ENCODE data around the gene DENND1A.

Gene DENND1A

DNA sequence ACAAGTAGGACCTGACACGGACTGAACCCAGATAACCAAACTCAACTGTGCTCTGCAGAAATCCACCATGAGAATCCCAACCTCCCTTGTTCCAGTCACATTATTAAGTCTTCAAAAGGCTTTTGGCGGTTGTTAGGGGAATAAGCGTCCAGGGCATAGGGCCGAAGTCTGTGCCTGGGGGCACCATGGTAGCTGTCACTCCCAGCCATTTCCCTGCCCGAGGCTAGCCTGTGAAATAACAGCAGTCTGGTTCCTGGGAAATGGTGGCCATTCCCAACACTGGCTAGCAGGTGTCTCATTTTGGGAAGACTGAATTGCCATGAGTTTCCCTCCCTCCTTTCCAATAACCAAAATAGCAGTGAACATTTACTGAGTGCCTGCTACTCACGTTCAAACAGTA lies 451.8 kb downstream of the DENND1A start:
- DNase-seq: no peak

DNA sequence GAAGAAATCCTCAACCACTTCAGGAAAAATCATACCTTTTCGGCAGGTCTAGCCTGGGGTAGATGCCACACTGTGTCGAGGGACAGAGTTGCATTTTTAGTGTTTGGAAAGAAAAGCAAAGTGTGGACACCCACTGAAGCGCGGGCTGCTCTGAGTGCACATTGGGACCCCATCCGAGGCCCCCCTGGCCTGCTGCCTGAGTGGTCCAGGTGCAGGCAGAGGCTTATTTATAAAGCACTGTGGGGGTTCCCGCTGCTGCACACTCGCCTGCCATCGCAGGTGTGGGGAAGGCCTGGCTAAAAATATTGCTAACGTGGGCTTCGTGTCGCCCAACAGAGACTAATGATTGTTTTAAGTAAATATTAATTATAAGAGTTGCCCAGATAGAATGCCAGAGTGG lies 454.5 kb downstream of the DENND1A start:
- no peak for DNase-seq

DNA sequence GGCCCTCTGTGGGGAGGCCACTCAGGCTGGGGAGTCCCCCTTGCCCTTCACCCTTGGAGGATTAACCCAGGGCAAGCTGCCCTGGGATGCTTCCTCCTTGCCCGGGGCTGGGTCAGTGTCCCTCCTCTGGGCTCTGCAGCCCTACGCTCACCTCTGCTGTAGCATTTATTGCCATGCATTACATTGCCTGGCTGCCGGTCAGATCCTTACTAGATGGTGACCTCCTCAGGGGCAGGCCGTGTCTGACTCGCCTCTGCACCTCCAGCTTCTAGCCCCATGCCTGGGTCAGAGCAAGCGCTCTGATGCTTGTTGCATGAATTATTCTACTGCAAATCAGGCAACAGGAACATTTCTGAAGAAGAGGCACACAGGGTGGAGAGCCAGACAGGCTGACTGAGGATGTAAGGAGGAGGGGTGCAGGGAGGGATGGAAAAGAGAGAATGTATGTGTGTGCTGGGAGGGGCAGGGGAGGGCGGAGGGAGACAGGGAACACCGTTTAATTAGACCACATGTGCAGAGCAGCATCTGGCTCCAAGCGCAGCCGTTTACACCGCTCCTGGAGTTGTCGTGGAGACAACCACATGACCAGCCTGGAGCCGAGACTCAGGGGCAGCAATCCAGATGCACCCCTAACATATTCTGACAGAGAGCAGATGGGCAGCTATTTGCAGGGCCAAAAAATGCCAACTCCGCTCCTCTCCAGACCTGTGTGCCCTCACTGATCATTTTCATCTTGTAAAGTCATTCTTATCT lies 456.9 kb downstream of the DENND1A start:
- DNase-seq: peak; percentile 53

DNA sequence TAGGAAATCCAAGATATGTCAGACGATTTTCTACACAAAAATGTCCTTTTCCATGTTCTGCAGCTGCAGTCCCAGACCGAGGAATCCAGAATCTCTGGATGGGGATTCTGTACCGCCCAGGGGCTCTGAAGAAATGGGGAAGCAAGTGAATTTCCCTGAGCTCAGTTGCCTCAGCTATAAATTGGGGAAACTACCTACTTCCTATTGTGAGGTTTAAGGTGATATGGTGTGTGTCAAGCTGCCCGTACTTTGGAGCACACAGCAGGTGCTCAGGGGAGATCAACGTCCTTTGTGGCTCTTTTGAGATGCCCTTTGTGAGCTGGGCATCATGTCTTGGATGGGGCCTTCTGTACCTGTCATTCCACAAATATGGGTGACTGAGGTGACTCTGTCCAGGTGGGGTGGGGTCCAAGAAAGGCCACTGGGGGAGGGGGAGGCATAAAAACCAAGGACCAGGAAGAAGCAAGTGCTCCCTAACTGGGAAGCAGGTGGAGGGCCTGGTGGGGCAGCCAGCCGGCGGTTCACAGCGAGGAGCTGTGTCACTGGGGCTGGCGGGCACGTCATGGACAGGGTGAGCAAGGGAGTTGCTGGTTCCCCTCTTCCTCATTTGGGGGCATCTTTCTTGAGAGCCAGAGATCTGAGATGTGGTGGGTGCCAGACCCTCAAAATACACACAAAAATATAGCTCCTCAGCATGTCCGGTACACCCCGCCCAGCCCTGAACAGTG lies 457.9 kb downstream of the DENND1A start:
- DNase-seq: no peak

DNA sequence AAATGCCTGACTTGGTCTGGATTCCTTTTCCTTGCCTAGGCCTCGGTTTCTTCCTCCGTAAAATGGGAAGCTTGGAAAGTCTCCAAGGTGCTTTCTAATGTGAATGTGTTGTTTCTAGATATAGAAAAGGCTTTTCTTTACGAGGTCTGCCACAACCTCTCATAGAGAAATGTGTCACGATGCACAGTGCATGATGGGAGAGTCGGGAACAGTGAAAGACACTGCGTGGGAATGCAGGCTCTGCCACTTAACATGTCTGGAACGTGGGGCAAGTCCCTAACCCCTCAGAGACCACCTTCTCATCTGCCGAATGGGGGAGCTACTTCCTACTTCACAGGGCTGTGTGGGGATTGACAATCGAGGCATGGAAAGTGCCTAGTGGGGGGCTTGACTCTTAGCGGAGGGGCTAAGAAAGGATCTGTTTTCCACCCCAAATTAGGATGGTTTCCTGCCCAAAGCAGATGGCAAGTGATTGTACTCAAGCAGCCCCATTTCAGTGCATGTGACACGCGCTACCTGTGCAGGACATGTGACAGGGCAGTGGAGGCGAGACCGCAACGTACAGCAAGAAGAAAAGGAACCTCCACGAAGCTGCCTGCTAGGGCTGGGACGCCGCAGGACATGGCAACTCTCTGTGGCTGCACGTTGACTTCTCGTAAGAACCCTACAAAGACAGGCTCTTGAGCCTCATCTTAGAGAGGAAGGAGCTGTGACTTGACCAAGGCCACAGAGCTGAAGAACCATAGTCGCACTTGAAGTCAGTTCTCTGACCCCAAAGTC lies 458.7 kb downstream of the DENND1A start:
- no peak for DNase-seq

DNA sequence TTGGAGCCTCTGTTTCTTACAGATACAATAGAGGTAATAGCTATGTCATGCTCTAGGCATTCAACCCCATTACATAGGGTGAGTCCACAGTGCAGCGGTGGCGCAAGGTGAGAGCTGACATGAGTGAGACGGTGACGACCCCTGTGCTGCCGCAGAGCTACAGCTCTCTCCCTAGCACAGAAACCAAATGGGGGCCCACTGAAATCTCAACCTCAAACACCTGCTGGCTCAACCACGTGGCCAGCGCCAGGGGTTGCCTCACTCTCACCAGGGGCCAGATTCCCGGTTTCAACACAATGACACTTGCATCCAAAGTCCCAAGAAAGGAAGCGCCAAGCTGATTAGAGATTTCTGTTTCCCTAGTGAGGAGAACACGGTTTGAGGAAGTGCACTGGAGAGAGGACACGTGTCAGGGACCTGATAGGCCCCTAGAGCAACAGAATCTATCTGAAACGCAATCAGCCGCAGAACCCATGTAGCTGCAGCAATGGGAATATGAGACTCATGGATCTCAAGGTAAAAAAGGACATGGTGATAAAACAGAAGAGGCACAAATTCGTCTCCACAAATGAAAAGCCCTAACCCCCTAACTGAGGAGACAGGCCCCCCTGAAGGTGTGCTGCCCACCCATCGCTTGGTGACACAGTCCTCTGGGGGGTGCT lies 459.7 kb downstream of the DENND1A start:
- no peak for DNase-seq

DNA sequence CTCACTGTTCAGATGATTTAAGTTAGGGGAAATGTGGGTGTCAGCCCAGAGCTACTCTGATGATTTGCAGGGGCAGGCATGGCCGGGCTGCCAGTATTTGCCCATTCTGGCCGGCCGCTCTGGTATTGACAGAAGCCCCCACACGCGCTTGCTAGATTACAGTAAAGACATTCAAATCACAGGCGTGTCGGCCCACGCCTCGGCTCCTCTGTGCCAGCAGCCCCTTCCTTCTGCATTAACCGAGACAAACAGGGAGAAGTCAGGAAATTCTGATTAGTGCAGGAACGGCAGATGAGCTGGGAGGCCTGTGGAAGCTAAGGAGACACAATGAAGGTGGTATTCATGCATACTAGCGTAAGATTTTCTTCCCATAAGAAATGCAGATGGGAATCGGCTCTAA lies 460.6 kb downstream of the DENND1A start:
- no peak for DNase-seq

DNA sequence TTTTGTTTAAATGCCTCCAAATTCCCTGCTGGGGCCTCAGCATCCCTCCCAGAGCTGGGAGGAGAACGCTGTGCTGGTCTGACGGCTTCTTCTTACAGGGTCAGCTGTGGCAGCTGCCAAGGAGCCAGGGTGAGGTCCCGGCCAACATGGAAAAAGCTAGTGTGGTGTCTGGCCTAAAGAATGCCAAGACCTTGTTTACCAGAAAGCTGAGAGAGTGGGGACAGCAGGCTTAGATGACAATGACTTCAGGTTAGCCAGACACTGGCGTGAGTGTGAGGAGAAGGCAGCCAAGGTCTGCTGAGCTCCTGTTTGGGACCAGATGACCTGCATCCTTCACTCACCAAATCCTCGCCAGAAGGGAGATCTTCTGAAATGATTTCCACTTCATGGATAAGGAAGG lies 461.4 kb downstream of the DENND1A start:
- no peak for DNase-seq

DNA sequence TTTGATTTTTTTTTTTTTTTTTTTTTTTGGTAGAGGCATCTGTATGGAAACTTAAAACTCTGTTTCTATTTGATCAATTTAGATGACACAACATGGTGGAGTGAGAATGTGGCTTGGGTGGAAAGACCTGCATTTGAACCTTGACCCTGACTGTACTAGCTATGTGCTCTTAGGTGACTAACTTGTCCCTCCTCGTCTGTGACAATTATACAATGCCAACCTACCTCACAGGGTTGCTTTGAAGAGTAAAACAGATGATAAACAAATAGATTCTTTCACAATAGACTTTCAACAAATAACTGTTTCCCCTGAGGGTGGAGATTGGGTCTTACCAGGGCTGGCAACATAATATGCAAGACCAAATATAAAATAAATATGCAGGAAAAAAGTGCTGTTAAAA lies 464.6 kb downstream of the DENND1A start:
- DNase-seq: no peak

DNA sequence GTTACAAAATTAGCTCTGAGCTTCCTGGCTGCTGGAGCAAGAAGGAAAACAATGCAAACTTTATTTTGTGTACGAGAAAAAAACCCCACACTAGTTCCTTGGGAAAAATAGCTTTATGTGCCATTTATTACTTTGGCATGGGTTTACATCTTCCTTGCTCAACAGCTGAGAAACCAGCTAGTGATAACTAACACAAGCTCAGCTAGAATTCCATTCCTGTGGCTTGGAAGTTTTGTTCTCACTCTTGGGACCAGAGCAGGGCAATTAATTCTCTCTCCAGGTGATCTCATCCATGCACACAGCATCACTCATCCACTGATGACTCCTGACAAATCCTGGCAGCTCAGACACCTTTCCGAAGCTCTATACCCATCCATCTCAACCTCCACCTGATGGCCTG lies 469.8 kb downstream of the DENND1A start:
- no peak for DNase-seq

DNA sequence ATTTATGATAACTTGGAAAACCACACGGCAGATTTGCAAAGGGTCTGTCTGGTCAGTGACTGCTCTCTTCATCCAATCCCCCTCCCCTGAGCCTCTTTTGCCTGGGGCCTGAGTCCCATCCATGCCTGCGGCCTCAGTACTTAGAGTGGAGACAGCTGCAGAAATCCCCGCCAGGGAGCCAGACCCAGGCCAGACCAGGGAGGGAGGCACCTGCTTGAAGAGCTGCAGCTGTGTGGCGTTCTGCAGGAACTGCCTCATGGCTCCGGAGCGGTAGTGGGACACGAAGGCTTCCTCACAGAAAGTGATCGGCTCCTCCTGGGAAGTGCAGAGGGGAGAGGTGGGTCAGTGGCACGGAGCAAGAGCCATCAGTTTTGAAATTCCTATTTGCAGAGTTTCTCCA lies 472.3 kb downstream of the DENND1A start:
- peak; percentile 29 for DNase-seq

DNA sequence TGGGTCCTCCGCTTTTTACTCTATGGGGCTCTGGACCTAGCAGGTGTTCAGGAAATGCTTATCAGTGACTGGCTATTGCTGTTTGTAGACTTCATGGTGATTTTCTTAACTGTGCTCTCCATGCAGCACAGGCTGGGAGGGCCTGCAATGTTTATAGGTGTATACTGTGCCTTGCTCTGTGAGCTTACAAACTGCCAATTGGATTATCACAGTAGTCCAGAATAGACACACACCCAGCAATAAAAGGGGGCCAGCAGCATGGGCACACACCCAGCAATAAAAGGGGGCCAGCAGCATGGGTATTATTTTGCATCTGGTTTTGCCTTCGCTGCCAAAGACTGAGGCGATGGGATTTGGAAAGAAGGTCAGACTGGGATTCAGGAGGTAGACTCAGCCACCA lies 473.9 kb downstream of the DENND1A start:
- no peak for DNase-seq

DNA sequence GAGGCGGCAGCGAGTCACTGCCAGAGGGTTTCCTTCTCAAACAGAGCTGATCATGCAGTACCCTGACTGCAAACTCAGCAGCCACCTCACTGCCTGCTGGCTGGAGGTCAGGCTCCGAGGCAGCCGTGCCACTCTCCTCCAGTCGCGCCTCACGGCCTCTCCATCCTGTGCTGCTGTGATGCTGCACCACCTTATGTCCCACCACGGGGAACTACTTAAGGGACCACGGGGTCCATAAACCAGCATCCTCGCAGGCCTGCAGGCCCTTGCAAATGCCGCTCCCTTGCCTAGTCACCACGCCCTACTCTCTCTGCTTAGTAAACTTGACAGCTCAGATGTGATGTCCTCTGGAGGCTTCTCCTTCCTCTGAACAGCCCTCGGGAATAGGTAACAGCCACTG lies 474.7 kb downstream of the DENND1A start:
- DNase-seq: no peak

DNA sequence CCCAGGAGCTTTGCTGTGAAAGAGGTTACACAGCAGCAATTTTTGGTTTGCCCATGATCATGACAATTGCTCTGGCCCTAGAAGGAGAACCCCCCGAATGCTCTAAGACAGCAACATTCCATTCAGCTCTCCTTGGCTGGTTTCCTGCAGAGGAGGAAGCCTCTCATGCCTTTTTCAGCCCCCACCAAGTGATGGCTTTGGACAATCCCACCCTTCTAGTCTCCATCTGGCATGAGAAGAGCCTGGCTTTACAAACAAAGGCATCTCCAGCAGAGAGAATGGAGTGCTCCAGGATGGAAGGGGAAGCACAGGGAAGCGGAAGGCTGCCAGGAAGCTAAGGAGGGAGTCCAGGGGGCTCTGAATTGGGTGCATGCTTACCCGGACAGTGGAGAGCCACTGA lies 475.6 kb downstream of the DENND1A start:
- no peak for DNase-seq

DNA sequence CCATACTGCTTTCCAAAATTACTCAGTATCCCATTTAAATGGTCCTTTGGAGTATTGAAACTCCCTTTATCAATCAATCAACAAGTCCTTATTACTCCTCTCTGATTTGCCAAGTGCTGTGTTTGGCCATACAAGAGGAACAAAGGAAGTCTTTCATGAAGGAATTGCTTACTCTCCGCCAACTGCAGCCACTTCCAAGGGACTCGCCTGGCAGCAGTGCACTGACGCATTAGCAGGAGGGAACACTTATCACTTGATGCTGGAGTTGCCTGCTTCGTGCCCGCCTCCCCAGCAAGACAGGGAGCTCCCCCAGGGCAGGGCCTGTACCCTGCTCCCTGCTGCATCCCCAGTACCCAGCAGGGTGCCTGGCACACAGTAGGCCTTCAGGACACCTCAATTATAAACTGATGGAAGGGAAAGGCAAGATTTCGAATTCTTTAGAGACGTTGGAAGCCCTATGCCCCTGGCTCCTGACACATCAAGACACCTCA lies 476.1 kb downstream of the DENND1A start:
- DNase-seq: no peak

DNA sequence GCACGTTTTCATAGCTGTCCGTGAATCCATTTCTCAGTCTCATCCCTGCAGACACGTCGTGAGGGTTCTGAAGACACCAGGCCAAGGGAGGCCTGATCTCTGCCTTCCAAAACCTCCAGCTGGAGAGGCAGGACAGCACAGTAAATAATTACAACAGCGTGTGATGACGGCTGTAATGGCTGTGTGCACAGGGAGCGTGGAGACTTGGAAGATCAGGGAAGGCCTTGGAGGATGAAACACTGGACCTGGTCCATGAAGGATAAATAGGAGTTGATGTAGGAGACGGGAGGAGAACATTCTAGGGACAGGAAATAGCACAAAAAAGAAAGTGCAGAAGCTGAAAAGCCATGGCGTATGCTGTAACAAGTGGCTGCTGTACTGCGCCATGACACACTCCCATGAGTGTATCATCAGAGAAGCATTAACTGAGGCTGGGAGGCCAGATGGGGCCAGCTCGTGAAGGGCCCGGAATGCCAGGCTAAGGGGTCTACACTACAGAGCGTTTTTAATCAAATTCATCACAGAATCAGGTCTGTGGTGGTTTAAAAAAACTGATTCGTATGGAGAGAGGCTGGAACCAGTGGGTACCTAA lies 476.8 kb downstream of the DENND1A start:
- no peak for DNase-seq

DNA sequence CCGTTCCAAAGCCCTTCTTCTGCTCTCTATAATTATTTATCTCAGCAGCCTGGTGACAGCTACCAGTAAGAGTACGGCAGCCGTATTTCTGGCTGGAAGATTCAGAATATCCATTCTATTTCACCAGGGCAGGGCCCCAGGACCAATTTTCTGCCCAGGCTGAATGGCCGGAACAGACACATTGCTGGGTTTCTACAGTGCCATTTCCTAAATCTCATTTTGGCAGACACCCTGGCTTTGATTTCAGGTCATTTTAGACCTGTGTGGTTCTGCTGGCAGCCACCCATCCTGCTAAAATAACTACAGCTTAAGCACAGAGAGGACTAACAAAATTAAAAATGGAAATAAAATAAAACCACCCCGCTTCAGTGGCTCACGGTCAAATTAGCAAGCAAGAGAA lies 478.9 kb downstream of the DENND1A start:
- no peak for DNase-seq

DNA sequence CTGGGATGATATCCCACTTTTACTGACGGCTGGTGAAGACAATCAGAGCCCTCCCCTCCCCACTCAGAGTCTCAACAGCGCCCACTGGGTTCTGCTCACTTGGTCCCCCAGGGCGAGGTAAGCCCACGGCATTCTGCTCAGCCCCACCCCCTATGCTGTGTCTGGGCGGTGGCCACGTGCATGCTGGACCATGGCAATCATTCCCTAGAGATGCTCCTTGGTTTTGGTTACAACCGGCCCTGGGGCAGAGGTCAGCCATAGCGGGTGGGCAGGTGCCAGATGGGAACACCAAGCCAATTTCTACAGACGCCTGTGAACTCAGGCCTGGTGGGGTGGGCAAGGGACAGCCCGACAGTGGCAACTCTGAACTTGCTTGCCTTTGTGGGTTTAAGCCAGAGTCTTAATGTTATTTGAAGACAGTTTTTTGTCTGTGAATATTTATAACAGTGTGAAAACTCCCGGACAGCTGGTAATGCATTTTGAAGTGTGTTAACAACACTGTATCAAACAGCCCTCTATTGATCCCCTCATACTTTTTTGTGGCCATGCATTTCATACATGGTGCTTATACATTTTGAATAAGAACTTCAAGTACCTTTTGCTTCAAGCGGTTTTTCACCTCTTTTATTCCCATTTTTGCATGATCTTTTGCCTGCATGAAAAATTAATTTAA lies 479.7 kb downstream of the DENND1A start:
- peak; percentile 43 for DNase-seq

DNA sequence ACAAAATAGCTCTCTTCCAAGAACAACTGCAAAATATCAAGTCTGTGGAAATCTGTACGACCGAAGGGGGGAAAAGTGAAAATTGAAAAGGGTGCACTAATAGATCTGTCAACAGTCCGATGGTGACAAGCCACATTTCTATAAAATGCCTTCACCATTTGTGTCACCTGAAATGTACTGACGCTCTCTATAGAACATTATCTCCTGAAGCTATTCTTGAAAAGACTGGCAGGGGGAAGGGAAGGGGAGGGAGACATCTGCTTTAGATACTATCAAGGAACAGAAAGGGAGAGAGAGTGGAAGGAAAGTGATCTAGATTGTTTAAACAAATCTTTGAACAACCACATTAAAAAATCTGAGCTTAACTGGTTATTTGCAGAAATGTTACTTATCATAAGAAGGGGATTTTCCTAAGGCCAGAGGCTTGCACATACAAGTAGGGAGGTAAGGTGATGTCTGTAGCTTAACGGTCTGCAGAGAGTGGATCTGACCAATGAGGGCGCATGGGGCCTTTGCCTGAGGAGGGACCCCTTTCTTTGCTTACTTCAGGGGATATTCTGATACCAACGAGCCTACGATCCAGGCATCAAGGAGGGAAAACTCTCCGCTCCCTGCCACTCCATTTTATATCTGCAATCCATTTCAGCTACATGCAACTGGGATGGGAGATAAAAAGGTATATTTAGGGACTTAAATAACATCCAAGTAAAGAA lies 481.8 kb downstream of the DENND1A start:
- DNase-seq: no peak

DNA sequence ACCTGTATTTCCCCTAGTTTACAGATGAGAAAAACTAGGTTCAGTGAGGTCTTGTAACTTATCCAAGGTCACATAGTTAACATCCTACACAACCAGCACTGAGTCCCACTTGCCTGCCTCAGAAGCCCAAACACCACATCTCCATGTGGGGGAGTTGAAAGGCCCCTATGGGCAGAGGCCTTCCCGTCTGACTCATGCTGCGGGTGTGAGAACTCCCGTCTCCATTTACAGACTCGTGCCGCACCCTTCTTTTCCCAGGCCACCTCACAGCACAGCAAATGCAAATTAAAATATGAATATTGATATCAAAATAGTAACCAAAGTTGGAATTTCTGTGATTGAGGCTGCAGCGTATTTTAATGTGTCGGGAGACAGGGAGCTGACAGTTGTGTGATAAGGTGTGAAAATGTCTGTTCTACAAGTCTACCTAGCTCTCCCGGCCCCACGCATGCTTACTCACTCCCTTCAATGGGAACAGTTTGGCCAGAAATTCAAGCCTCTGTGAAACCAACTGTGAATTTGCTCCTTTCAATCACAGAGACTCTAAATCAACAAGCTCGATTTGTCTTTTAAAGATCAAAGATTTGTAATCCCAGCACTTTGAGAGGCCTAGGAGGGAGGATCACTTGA lies 483.8 kb downstream of the DENND1A start:
- no peak for DNase-seq

DNA sequence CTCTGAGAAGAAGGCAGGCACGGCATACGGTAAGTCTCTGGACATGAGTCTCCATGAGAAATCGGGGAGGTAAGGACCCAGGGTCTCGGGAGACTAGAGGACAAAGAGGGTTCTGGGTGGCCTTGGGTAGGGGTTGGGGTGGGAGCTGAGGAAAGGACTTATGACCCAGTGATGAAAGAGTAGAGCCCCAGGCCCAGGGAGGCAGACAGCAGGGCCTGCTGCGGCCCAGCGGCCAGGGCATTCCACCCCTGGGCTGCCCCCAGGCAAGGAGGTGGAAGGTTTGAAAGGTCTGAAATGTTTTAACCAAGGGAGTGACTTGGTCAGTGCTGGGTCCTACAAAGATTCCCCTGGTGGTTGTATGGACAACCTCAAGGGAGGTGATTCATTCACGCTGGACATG lies 484.8 kb downstream of the DENND1A start:
- no peak for DNase-seq
